GM12864 (cell line): ENCODE data around the gene VGLL4.
A peak's percentile ranks its signal among the peaks of the same experiment; 100 is the strongest.
"Not testable (repeated sequence)": the region's sequence is repeated elsewhere in the genome, so short reads cannot be mapped to it uniquely, and the experiment has no call there.

ENCODE experiments used
- DNase-seq: peaks from one replicate; pipeline ENCODE4 v3.0.0-alpha.2; 2011; ENCODE audit warnings: low read depth
- H3K4me3 ChIP-seq: 2 replicates; pipeline ENCODE4 v1.5.1; 2011; ENCODE audit warnings: mild to moderate bottlenecking, low read depth, low read length, control low read depth
- CTCF ChIP-seq: IDR thresholded peaks from 2 replicates; pipeline ENCODE4 v1.5.1; 2011; ENCODE audit warnings: low read depth, mild to moderate bottlenecking, moderate library complexity, low read length, control low read depth, inconsistent platforms; ENCODE audit errors: missing control alignments

VGLL4 gene

GRCh38 chr3:11643605-11644087 lies at the start of gene VGLL4:
TSS of gene VGLL4 (minus strand) at chr3:11643915. CDS start at chr3:11643518, 397 bp downstream.
- no peak for TF ChIP-seq CTCF
- peak within 1 kb of the TSS; percentile 85 for H3K4me3 ChIP-seq
- DNase-seq = no peak

GRCh38 chr3:11692532-11692813 lies 48.8 kb upstream of the VGLL4 start:
- no peak for DNase-seq
- no peak overlapping the region for H3K4me3 ChIP-seq
- no peak for TF ChIP-seq CTCF

GRCh38 chr3:11691767-11692531 lies 48.2 kb upstream of the VGLL4 start:
- DNase-seq = no peak
- TF ChIP-seq CTCF = no peak
- H3K4me3 ChIP-seq = no peak overlapping the region

- no peak for TF ChIP-seq CTCF
- H3K4me3 ChIP-seq = no peak overlapping the region
- DNase-seq = no peak
Observed at GRCh38 chr3:11690863-11691766, 47.4 kb upstream of the VGLL4 start.

- DNase-seq = no peak
- no peak overlapping the region for H3K4me3 ChIP-seq
- no peak for TF ChIP-seq CTCF
Observed at GRCh38 chr3:11689749-11690148, 46.0 kb upstream of the VGLL4 start.

GRCh38 chr3:11684980-11685379 lies 41.3 kb upstream of the VGLL4 start:
- not testable (repeated sequence) for H3K4me3 ChIP-seq, DNase-seq

- no peak for TF ChIP-seq CTCF
- no peak for DNase-seq
Observed at GRCh38 chr3:11680509-11680908, 36.8 kb upstream of the VGLL4 start.

More at GRCh38 chr3:11680509-11680908, 36.8 kb upstream of the VGLL4 start:
- no peak overlapping the region for H3K4me3 ChIP-seq
